ENCODE results near the gene ASB11.

Gene ASB11

GRCh38 chrX:15233416-15234015, 81.9 kb downstream of the ASB11 start:
- no peak for DNase-seq
